NCI-H187 treated with DMSO at 0.1 percent for 48 hours (cell line): Measurements from ENCODE around the gene CEP104.
A peak's percentile ranks its signal among the peaks of the same experiment; 100 is the strongest.
"Not testable (repeated sequence)": the region's sequence is repeated elsewhere in the genome, so short reads cannot be mapped to it uniquely, and the experiment has no call there.

Experiments
- DNase-seq: peaks from one replicate; lab custom pipeline; 2025; lab: John Stamatoyannopoulos, UW

The CEP104 gene

GRCh38 chr1:3825356-3825755 lies 31.7 kb downstream of the CEP104 start:
- no peak for DNase-seq

- DNase-seq: no peak
Observed at GRCh38 chr1:3824650-3825049, 32.4 kb downstream of the CEP104 start.

- no peak for DNase-seq
Observed at GRCh38 chr1:3822421-3822820, 34.6 kb downstream of the CEP104 start.

GRCh38 chr1:3821908-3822307 lies 35.1 kb downstream of the CEP104 start:
- DNase-seq: no peak

GRCh38 chr1:3821447-3821846 lies 35.6 kb downstream of the CEP104 start:
- DNase-seq: peak; percentile 22

- peak; percentile 61 for DNase-seq
Observed at GRCh38 chr1:3821004-3821403, 36.0 kb downstream of the CEP104 start.

GRCh38 chr1:3820316-3820715 lies 36.7 kb downstream of the CEP104 start:
- DNase-seq: no peak

- peak; percentile 15 for DNase-seq
Observed at GRCh38 chr1:3819771-3820200, 37.2 kb downstream of the CEP104 start.

GRCh38 chr1:3817821-3818597 lies 39.0 kb downstream of the CEP104 start:
- DNase-seq: no peak

- DNase-seq: no peak
Observed at GRCh38 chr1:3817138-3817740, 39.8 kb downstream of the CEP104 start.

GRCh38 chr1:3816331-3817137 lies 40.5 kb downstream of the CEP104 start:
- no peak for DNase-seq

GRCh38 chr1:3814771-3815561 lies 42.0 kb downstream of the CEP104 start:
- DNase-seq: no peak

GRCh38 chr1:3814065-3814464 lies 42.9 kb downstream of the CEP104 start:
- DNase-seq: no peak

- no peak for DNase-seq
Observed at GRCh38 chr1:3811595-3811911, 45.5 kb downstream of the CEP104 start.

- DNase-seq: not testable (repeated sequence)
Observed at GRCh38 chr1:3810149-3810761, 46.8 kb downstream of the CEP104 start.

- DNase-seq: no peak
Observed at GRCh38 chr1:3809680-3810079, 47.3 kb downstream of the CEP104 start.

GRCh38 chr1:3807769-3808168 lies 49.2 kb downstream of the CEP104 start:
- no peak for DNase-seq

GRCh38 chr1:3805038-3805437 lies 52.0 kb downstream of the CEP104 start:
- no peak for DNase-seq

GRCh38 chr1:3804627-3804944 lies 52.4 kb downstream of the CEP104 start:
- DNase-seq: not testable (repeated sequence)

- DNase-seq: no peak
Observed at GRCh38 chr1:3803905-3804626, 52.9 kb downstream of the CEP104 start.

- not testable (repeated sequence) for DNase-seq
Observed at GRCh38 chr1:3800795-3801194, 56.2 kb downstream of the CEP104 start.
